DMS114 treated with DMSO at 0.1 percent for 48 hours (cell line): ENCODE results near the gene UBE2L3.
"Not testable (repeated sequence)": the region's sequence is repeated elsewhere in the genome, so short reads cannot be mapped to it uniquely, and the experiment has no call there.

Experiments used
- DNase-seq: peaks from one replicate; lab custom pipeline; 2025; ENCODE audit not compliant: unreplicated experiment; lab: John Stamatoyannopoulos, UW

The UBE2L3 gene

DNA sequence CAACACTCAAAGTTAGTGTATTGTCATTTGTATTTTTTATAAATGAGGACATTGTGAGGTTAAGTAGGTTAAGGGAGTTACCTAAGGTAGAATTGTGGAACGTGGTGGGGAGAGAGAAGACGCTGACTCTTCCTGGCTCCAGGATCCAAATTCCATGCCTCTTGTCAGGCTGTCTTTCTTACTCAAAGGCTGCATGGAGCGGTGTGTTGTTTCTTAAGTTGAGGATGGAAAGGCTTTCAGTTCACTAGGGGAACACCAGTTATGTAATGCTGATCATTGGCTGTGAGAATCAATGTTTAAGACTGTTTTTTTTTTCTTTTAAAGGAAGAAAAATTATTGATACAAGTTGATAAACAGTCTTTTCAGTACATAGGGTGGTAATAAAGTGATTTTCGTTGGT, 2.9 kb downstream of the UBE2L3 start:
- DNase-seq, result no peak

DNA sequence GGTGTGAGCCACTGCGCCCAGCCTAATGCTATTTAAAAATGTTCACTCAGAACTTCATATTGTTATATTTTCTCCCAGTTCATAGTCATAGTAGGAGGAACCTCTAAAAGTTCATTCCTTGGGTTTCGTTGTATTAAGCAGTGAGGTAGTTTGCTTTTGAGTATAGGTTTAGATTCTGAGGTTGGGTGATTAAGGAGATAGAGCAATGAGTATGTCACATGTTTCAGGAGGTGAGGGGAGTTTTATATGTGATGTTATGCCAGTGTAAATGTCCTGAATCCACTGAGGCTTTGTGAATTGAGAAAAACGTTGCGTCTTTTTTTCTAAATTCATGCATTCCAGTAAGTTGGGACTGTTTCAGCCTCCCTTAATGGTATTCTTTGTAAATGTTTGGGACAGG, 4.2 kb downstream of the UBE2L3 start:
- DNase-seq, result no peak

DNA sequence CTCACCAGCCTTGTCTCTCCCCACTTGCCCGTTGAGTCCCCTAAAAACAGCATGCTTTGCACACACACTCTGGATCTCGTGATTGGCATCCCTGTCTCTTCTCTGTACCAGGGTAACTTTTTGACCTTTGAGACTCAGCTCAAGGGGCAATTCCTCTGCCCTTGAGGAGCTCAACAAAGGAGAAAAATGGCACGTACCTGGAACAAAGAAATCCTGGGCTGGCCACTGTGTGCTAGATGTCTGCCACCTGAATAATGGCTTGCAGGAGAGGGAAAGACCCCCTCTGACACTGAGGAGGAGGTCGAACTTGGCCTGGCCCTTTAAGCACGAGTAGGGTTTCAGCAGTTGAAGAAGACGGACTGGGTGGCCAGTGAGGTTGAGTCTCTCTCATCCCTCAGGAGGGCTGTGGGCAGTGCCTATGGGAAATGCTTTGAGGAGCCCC, 5.8 kb downstream of the UBE2L3 start:
- no peak for DNase-seq

DNA sequence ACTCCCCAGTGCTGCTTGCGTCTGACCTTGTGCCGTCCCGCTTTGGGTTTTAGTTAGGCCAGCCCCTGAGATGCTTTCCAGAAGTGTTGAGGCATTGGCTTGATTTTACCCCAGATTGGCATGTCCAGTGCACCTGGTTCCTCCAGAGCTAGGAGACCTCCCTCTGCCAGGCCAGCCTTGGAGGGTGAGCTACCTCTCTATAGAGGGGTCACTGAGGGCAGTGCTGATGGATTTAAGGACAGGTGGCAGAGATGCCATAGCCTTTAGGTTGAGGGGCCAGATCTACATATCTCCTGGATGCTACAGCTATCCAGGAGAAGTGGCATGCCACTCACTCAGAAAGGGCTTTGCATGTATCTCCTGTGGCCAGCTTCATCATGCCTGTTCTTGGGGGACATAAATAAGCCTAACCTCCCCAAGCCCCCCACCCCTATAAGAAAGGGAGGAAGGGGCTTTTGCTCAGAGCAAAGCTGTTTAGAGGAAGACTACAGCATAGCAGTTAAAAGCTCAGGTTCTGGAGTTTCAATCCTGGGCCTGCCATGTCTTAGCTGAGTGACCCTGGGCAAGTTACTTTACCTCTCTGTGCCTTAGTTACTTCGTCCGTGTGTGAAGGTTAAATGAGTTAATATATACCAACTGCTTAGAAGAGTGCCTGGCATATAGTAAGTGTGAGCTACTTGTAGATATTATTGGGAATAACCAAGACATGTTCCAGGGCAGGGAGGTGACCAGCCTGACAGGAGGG, 6.4 kb downstream of the UBE2L3 start:
- no peak for DNase-seq

DNA sequence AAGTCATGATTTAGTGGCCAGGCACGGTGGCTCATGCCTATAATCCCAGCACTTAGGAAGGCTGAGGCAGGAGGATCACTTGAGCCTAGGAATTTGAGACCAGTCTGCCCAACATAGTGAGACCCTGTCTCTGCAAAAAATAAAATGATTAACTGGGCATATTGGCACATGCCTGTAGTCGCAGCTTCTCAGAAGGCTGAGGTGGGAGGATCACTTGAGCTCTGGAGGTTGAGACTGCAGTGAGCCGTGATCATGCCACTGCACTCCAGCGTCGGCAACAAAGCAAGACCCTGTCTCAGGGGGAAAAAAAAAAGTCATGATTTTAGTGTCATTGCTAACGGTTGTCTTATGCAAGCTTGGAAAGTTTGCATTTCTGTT, 11.9 kb downstream of the UBE2L3 start:
- DNase-seq, result no peak

DNA sequence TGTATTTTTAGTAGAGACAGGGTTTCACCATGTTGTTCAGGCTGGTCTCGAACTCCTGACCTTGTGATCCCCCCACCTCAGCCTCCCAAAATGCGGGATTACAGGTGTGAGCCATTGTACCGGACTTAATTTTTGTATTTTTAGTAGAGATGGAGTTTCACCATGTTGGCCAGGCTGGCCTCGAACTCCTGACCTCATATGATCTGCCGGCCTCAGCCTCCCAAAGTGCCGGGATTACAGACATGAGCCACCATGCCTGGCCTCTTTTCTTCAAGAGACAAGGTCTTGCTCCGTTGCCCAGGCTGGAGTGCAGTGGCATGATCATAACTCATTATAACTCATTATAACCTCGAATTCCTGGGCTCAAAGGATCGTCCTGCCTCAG, 13.1 kb downstream of the UBE2L3 start:
- not testable (repeated sequence) for DNase-seq

DNA sequence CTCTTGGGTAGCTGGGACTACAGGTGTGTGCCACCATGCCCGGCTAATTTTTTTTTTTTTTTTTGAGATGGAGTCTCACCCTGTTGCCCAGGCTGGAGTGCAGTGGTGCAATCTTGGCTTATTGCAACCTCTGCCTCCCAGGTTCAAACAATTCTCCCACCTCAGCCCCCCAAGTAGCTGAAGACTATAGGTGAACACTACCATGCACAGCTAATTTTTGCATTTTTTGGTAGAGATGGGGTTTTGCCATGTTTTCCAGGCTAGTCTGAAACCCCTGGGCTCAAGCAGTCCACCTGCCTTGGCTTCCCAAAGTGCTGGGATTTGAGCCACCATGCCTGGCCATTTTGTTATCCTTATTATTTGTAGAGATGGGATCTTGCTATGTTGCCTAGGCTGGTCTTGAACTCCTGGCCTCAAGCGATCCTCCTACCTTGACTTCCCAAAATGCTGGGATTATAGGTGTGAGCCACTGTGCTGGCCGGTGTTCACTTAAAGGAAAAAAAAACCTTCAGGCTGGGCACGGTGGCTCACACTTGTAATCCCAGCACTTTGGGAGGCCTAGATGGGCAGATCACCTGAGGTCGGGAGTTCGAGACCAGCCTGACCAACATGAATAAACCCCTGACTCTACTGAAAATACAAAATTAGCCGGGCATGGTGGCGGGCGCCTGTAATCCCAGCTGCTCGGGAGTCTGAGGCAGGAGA, 13.6 kb downstream of the UBE2L3 start:
- not testable (repeated sequence) for DNase-seq

DNA sequence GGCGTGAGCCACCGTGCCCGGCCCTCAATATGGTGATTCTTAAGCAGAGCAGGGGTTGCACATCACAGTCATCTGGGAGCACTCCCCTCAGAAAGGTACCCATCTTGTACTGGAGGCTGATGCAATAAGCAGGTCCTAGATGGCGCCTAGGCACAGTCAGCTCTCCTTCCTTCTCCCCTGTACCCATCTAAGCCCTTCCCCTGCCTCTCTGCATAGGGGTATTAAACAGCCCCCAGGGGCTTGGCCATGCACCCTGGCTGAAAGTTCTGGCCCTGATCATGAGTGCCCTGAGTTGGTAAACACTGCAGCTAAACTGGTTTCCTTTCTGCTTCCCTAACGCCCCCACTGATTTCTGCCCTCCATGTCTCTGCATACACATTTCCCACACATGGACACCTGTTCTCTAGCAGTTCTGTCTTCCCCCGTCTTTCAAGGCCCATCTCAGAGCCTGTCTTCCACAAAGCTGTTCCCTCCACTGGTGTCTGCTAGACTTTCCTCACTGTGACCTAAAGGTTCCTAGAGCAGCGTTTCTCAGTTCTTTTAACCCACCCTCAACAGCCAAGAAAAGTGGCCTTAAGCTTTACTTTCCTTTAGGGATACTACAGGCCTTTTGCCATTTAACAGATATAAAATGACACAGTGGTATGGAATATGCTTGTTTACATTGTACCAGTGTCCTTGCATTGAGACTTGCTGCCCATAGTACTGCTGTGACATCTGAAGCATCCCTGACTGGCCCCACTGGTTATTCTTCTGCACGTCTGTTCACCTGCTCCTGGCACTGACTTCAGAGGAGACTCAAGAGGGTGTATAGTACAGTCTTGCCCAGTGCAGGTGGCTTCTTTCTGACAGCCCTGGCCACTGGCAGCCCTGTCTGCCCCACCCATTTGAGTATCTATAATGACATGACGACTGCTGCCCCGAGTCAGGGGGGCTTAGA, 15.6 kb downstream of the UBE2L3 start:
- no peak for DNase-seq

DNA sequence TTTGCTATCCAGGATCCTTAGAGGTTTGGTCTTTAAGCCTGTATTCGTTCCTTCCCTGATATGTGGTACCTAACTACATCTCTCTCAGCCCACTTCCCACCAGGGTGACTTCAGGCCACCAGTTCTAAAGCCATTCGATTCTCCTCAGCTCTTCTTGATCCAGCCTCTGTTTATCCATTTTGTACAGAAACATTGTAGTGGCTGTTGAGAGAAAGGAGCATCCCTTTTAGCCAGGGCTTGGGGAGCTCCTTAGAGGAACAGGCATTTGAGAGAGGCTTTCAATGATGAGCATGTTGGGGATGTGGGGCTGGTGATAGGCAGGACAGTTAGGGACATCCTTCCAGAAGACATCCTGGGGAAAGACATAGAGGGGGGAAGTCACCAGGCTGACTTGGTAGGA, 17.9 kb downstream of the UBE2L3 start:
- DNase-seq, result no peak

DNA sequence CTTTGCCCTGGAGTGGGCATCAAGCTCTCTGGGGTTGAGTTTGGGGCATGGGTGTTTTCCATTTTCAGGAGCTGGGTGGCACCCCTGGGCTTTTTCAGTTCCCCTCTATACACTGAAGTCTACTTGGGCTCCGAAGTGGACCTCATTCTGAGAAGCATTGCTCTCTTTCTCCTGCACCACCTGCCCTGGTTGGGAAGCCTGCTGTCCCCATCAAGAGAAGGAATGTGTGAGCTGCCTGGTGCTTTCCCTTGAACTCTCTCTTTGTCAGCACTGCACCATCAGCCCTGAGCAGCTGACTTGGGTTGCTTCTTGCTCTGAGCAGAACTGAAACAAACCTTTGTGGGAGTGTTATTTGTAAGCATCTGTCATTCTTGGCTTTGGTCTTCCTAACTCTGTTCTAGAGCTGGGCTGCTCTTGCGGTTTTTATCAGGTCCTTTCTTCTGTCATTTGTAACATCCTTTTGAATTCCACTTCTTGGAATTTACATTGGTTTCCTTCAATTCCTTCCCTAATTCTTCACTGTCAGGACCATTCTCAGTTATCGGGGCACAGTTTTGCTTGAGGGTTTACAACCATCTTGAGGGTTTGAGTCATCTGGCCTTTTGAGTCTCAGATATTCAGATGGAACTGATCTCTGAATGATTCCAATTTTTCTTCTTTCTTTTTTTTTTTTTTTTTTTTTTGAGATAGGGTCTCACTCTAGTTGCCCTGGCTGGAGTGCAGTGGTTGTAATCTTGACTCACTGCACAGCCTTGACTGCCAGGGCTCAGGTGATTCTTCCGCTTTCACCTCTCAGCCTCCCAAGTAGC, 20.5 kb downstream of the UBE2L3 start:
- DNase-seq, result no peak

DNA sequence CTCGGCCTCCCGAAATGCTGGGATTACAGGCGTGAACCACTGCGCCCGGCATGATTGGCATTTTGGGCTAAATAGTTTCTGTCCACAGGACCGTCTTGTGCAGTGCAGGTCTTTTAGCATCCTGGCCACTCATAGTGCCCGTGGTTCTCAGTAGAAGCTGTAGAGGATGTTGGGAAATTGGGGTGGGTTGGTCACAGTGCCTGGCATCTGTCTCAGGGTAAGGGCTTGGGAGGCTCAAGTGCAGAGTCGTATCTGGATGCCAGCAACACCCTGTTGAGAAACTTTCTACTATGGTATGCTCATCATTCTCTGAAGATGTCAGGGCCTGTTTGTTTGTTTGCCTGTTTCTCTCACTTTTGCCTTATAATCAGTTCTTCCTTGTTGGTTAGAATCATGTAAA, 21.9 kb downstream of the UBE2L3 start:
- DNase-seq, result no peak

DNA sequence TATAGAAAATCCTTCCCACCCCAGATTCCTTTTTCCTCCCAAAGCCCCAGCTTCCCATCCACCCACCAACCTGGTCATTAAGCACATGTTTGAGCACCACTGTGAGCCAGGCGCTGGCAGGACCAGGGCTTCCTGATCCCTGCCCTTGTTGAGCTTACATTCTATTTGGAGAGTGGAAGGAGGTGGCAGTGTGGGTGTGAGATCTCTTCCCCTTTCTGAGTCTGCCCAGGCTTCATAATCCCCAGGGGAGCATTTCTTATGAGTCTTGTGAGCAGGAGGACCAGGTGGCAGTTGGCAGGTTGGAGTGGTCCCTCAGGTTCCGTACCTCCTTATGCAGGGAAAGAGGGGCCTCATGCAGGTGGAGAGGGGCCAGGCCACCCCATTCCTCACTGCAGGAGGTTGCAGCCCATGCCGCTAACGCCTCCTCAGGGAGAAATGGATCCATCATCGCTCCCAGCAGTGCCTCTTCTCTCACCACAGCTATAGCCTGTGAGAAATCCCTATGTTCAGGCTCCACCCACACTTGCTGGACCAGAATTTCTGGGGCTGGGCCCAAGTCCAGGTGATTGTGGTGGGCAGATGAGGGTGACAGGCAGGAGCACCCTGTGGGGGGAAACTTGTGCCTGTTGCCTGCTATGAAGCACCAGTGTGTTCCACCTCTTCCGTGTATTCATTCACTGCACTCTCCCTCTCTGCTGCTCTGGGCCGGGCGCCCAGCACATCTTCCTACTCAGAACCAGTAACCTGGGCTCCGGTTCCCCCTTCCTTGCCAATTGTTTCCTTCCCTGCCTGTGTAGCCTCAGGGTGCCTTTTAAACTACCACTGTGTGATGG, 23.5 kb downstream of the UBE2L3 start:
- DNase-seq, result no peak

DNA sequence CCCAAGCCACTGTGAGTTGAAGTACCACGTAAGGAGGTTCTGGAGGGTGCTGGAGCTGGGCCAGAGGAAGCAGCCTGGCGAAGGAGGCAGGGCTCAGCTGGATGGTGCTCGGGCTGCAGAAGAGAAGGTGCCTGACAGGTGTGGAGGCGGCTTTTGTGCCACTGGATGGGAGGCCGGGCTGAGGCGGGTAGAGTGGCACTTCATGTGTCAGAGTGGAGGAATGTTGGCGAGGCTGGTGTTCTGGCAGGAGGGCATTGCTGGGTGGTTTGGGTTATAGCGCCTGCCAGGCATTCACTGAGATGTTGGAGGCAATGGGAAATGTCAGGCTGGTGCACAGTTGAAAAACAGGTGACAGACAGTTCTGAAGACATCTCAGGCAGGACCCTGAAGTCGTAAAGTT, 24.2 kb downstream of the UBE2L3 start:
- DNase-seq, result no peak

DNA sequence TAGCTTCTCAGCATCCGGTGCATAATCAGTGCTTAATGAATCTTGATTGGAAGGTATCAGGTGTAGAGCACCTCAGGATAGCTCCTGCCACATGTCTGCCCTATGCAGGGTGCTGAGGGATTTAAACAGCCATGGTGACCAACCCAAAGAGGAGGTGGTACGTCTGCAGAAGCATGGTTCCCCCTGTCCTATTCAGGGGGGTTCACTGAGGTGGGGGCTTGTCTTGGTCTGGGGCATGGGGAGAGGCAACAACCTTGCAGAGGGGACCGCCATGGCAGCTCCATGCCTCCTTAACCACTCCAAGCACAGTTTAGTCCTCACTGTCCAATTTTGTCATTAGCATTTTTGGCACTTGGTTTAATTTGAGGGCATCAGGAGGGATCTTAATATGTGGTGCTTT, 24.9 kb downstream of the UBE2L3 start:
- DNase-seq, result no peak

DNA sequence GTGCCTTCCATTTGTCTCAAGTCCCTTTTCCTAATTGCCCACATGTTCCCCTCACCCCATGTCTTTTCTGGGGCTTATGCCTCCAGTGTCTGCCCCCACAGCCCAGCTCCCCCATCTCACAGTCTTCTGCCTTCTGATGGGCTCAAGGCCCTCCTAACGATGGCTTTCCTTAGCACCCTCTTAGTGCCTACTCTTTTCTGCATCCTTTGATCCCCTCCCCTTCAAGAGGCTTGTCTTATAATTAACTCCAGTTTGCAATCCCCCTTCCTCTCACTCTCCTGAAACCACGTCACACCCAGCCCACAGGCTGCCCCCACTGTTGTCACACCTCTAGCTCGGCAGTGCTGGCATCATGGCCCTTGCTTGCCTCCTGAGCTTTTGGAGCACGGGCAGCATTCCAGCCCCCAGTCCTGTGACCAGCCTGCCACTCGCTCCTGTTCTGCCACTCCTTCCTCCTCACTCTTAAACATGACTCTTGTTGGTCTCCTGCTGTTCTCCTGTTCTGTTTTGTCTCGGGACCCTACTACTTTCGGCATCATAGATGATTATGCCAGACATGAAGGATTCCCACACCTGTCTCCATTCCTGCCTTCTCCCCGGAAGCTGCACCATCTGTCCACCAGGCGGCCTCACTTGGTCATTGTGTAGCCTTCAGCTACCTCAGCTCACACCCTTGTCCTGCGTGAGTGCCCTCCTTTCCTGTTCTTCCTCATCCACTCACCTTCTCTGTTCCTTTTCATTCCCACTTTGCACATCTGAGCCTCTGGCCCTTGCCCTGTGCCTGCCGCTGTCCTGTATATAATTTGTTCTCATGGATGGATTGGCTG, 26.1 kb downstream of the UBE2L3 start:
- DNase-seq, result no peak

DNA sequence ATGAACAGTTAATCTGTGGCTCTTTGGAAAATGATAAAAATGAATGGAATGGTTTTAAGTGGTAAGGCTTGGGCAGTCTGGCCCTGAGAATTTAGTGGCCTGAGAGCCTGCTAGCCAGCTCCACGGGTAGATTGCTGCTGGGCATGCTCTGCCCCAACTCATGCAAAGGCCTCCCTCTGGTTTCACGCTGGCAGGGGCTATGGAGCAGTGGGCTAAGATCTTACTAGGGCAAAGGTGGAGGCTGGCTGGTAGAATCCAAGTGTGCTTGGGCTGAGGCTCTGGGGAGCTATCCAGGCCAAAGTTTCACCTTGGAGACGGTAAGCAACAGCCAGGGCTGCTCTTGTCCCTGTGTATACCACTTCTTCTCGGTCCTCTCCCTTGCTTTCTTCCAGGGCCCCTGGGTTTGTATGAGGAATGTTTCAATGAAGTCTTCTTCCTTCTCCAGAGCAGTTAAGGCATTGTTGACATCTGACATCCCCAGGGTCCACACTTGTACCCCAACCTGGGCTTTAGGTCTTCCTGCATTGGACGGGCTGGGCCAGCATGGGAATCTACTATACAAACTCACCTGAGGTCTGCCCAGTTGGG, 27.4 kb downstream of the UBE2L3 start:
- DNase-seq, result no peak

DNA sequence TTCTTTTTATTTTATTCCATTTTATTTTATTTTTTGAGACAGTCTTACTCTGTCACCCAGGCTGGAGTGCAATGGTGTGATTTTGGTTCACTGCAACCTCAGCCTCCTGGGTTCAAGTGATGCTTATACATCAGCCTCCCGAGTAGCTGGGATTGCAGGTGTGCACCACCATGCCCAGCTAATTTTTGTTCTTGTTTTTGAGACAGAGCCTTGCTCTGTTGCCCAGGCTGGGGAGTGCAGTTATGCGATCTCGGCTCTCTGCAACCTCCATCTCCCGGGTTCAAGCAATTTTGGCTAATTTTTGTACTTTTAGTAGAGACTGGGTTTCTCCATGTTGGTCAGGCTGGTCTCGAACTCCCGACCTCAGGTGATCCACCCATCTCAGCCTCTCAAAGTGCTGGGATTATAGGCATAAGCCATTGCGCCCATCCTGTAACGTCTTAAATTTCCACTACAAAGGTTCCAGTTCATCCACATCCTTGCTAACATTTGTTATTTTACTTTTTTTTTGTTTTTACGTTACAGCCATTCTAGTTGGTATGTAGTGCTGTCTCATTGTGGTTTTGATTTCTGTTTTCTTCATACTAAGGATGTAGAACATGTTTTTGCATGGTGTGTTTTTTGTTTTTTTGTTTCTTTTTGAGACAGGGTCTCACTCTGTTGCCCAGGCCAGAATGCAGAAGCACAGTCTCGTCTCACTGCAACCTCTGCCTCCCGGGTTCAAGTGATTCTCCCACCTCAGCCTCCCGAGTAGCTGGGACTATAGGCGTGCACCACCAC, 29.0 kb downstream of the UBE2L3 start:
- DNase-seq, result not testable (repeated sequence)

DNA sequence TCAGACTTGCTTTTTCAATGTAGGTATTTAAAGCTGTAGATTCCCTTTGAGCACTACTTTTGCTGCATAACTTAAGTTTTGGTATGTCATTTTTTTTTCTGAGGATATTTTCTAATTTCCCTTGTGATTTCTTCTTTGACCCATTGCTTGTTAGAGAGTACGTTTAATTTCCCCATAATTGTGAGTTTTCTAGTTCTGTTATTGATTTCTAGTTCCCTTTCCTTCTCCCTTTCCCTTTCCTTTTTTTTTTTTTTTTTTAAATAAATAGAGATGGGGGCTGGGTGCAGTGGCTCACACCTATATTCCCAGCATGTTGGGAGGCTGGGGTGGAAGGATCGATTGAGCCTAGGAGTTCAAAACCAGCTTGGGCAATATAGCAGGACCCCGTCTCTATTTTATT, 30.8 kb downstream of the UBE2L3 start:
- no peak for DNase-seq
